NCI-H146 (cell line): Measurements from ENCODE around the gene DMAC2.
"Not testable (repeated sequence)": the region's sequence is repeated elsewhere in the genome, so short reads cannot be mapped to it uniquely, and the experiment has no call there.

Source experiments
- DNase-seq: peaks from one replicate; lab custom pipeline; 2025; lab: John Stamatoyannopoulos, UW

Gene DMAC2

GRCh38 chr19:41439441-41440222 is at the start of gene DMAC2:
DMAC2 (minus strand) TSS chr19:41439912; CDS start chr19:41439899, 13 bp downstream.
- DNase-seq = peak; percentile 99

GRCh38 chr19:41486953-41487352 is 47.2 kb upstream of the DMAC2 start:
- DNase-seq = not testable (repeated sequence)

GRCh38 chr19:41484822-41485221 is 45.1 kb upstream of the DMAC2 start:
- DNase-seq = no peak

- DNase-seq = no peak
These were observed 40.6 kb upstream of the DMAC2 start for GRCh38 chr19:41480336-41480735.

DNA sequence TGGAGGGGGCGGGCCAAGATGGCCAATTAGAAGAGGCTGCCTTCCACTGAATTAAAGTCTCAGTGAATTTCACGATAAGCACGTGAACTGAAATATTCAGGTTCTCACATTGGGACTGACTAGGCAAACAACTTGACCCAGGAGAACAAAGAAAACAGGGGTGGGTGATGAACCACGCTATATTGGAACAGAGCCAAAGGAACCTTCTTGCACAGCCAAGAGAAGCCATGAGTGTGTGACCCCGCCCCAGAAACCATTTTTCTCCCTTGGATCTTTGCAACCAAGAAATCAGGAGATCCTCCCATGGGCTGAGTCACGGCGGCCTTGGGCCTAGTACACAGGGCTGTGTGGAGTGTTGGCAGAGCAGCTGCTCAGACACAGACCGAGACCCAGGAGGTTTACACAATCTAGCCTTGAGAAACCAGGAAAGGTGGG is 40.1 kb upstream of the DMAC2 start:
- DNase-seq = peak; percentile 49

DNA sequence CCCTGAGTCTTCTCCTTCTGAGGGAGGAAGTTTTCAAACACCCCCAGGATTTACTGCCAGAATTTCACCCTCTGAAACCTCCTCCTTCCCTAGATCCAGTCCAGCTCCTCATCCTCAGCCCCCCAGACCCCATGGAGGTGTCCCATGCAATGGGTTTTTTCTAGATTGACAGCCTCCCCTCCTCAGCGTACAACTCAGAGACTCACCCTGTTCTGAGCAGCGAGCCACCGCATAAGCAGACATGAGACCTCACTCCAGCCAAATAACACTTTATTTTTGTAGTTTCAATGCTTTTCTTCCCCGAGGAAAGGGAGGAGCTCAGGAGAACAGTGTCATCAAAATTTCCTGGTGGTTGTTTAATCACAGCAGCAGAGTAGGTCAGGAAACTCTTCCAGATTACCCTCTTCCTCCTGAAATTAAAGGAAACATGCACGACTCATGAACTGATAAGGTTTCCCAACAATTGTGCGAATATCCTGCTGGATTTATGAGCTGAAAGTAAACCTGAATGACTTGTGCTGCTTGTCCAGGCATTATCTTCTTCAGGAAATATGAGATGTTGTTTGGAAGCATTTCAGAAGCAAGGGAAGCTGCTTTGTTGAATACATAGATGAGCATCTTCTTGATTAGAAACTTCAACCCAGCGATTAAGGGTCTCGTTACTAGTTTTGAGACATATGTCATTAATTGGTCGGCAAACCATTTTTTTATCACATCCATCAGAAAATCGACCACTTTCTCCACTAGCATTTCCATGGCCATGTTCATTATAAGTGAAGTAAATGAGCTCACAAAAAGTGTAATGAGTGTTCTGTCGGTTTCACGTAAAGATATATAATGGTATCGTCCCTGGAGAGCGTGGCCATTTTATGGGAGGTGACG is 39.4 kb upstream of the DMAC2 start:
- DNase-seq = no peak

DNA sequence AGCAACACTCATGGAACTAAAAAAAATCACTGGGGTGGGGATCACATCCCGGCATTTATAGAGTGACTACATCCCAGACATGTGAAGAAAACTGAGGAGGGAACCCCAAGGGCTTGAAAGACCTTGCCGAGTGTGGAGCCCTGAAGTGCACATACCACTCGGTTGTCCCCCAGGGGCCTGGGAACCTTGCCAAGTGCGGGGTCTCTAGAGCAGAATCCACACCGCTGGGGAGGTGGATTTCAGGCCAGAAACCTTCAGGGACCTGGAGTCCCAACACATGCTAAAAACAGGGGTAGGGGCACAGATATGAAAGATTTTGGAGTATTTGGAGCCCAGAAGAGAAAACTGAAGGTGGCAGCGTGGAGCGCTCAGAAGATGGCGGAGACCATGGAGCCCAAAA is 38.5 kb upstream of the DMAC2 start:
- DNase-seq = no peak

DNA sequence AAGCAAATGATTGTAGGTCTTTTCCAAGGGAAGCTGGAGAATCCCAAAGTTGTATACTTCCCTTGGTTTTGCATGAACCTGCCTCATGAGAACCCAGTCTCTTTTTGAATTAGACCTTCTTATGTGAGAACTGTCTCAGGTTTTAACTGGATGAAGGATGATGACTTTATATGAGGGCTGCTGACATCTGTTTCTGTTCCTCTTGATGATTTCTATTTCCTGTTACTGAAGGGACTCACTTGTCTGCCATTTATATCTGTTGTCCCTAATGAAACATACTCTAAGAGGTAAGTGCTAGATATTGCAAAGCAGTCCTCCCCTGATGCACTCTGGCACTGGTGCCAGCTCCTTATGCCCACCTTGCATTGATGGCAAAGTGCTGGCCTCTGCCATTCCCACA is 36.9 kb upstream of the DMAC2 start:
- DNase-seq = no peak

- not testable (repeated sequence) for DNase-seq
These were observed 23.8 kb upstream of the DMAC2 start for GRCh38 chr19:41463257-41464256.

DNA sequence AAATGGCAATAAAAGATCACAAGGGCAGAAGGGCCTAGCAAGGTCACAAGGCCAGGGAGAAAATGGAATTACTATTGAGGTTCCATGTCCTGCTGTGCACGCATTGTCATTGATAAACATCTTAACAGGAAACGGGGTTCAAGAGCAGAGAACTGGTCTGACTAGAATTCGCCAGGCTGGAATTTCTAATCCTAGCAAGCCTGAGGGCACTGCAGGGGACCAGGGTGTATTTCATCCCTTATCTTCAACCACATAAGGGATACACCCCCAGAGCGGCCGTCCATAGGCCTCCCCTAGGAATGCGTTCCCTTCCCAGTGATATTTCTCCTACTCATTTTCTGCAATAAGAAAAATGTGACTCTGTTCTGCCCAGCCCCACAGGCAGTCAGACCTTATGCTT is 22.8 kb upstream of the DMAC2 start:
- DNase-seq = no peak

DNA sequence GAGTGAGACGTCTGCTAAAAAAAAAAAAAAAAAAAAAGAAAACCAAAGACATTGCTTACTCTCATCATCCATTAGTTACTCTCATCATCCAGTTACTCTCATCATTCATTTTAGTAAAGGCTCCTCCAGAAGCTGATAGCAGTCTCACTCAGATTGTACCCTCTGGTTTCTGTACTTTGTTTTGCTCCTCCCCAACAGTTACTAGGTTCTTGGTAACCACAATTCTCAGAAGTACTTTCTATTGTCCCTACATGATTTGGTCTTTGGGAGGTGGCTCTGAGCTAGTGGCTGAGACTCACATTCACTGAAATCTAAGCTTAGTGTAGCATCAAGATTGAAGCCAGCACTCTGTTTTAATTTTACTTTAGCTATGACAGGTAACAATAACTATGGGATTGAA is 17.5 kb upstream of the DMAC2 start:
- DNase-seq = no peak

- no peak for DNase-seq
These were observed 16.7 kb upstream of the DMAC2 start for GRCh38 chr19:41456342-41456918.

GRCh38 chr19:41455936-41456335 is 16.2 kb upstream of the DMAC2 start:
- no peak for DNase-seq

DNA sequence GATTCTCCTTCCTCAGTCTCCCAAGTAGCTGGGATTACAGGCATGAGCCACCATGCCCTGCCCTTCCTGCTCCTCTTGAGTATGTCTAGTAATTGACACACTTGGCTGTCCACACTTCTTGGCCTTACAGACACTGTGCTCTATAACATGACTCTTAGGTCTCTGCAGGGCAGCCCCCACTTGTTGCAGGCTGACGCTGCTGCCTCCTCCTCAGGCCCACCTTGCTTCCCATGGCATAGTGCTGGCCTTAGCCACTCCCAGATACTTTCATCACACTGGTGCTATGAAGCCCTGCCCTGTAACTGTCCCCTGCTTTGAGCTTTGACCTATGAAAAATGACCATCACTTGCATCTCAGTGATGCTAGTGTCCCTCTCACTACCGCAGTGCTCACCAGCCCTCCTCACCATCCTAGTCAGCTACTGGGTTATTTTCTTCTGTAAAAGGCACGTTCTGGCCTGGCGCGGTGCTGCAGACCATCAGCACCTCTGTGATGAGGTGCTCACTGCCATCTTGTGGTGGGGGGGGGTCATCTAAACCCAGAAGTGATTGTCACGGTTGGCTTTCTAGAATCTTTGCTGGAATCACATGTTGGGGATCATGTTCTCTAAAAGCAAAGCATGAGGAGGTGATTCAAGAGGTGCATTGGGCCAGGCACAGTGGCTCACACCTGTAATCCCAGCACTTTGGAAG is 13.0 kb upstream of the DMAC2 start:
- no peak for DNase-seq

- DNase-seq = no peak
These were observed 10.1 kb upstream of the DMAC2 start for GRCh38 chr19:41449865-41450178.

- peak; percentile 69 for DNase-seq
These were observed 9.6 kb upstream of the DMAC2 start for GRCh38 chr19:41449079-41449864.

DNA sequence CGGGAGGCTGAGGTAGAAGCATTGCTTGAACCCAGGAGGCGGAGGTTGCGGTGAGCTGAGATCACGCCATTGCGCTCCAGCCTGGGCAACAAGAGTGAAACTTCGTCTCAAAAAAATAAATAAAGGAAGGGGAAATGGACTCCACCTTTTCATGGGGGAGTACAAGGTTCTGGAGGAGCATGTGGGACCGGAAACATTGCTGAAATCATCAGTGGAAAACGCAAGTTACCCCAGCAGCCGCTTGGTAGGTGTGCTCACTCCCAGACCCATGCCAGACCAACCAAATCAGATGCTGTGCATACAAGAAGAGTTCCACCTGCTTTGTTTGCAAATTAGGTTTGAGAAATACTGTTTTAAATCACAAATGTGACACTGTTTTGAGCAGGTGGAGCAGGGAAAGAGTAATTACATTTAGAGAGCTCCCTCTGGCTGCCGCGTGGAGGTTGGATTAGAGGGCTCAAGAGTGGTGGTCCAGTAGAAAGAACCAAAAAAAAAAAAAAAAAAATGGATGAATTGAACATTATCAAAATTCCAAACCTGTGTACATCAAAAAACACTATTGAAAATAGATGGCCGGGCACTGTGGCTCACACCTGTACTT is 8.1 kb upstream of the DMAC2 start:
- DNase-seq = no peak

DNA sequence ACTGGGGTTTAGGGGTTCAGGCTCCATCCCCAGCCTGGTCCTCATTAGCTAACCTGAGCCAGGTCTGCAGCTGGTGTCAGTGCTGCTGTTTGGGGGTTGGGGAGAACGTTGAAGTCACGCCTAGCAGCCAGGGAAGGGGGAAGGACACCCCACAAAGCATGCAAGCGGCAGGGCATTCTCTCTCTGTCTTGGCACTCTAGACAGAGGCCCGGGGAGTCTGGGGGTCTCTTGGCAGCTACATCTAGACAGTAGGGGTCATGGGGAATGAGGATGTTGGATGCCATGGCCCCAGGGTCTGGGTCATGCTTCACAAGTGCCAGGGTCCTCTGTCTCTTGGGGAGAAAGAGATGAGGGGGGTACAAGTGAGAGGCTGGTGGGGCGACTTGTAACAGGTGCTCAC is 5.9 kb upstream of the DMAC2 start:
- no peak for DNase-seq

DNA sequence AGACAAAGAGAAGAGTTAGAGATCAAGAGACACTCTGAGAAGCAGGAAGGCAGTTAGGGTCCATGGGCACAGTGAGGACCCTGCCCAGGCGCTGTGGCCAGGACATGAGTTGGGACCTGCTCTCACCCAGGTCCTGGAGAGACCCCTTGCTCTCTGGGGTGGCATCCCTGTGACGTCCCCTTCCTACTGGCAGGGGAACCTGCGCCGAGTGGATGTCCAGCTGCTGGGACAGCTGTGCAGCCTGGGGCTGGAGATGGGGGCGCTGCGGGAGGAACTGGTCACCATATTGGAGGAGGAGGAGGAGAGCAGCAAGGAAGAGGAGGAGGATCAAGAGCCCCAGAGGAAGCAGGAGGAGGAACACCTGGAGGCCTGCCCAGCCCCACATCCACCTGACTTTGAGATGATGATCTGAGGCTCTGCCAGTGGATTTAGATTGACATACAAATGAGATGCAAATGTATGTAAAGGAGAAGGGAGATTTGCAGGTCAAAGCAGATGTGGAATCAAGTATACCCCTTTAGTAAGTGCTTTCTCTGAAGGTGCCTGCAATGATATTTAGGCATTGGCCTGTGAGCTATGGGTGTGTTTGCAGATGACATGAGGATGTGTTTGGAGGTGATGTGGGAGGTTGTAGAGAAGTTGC is 4.2 kb upstream of the DMAC2 start:
- no peak for DNase-seq
